Islet of Langerhans (tissue), 1 donor: Measurements from ENCODE around the gene DNAJA1.
"Not testable (repeated sequence)": the region's sequence is repeated elsewhere in the genome, so short reads cannot be mapped to it uniquely, and the experiment has no call there.

Experiments used
- FAIRE-seq: peaks from one replicate; lab custom pipeline; 2011; peaks lifted over from hg19 to GRCh38; lab: Jason Lieb, UNC

The DNAJA1 gene

DNA sequence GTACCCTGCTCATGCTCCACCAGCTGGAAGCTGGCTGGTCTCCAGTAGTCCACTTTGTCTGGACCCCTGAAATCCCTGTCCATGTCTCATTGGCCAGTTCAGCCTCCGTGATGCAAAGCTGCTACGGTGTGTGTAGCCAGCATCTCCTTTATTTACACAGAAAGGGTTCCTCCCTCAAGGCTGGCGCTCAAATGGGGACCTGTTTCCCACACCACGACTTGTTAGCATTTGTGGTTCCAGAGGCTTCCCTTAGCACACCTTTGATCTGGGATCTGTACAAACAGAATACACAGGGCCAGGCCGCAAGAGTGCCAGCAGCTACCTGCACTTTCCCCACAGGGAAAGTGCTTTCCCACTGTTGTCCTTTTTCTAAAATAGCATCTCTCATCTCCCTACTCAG is 57.1 kb downstream of the DNAJA1 start:
- FAIRE-seq, result no peak

DNA sequence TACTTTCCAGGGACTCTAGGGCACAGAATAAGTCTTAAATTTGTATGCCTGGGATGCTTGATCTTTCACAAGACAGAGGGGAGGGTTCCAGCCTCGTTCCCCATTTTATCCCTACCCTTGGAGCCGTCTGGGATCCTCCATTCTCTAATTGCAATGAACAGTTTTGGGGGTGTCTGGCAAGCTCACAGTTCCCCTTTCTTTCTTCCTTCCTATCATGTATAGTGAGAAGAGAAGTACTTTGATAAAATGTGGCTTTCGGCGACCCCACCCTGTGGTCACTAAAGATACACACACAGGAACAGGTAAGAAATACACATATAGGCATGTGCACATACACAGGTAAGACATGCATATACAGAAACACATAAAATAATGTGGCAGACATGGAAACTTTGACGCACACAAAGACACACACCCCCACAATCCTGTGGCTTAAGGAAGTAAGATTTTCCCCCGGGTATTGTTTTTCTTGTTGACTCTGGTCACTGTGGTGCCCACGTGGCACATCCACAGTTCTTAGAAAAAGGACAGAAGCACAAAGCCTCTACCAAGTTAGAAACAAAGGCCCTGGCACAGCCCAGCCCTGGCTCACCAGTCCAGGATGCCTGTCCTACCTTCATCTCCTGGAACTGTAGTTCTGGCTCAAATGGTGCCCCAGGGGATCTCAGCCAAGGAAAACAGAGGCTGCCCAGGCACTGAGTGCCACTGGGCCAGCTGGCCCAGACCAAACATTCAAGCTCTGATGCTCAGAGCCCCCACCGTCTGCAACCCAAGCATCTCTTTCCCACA is 57.7 kb downstream of the DNAJA1 start:
- FAIRE-seq, result no peak

DNA sequence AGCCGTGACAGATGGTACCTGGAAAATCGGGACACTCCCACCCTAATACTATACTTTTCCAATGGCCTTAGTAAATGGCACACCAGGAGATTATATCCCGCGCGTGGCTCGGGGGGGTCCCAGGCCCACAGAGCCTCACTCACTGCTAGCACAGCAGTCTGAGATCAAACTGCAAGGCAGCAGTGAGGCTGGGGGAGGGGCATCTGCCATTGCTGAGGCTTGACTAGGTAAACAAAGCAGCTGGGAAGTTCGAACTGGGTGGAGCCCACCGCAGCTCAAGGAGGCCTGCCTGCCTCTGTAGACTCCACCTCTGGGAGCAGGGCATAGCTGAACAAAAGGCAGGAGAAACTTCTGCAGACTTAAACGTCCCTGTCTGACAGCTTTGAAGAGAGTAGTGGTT is 60.6 kb downstream of the DNAJA1 start:
- not testable (repeated sequence) for FAIRE-seq
